NCI-H187 (cell line): ENCODE results near the gene VEGFC.

ENCODE experiments used
- DNase-seq, 2 experiments: peaks; one replicate each; lab custom pipeline; 2025; lab: John Stamatoyannopoulos, UW

Gene VEGFC

GRCh38 chr4:176792326-176793059 lies at the start of gene VEGFC:
VEGFC (minus strand) TSS chr4:176792922; CDS start chr4:176792311, 611 bp downstream.
- DNase-seq, result no peak

GRCh38 chr4:176841711-176842112 lies 49.0 kb upstream of the VEGFC start:
- no peak for DNase-seq

DNA sequence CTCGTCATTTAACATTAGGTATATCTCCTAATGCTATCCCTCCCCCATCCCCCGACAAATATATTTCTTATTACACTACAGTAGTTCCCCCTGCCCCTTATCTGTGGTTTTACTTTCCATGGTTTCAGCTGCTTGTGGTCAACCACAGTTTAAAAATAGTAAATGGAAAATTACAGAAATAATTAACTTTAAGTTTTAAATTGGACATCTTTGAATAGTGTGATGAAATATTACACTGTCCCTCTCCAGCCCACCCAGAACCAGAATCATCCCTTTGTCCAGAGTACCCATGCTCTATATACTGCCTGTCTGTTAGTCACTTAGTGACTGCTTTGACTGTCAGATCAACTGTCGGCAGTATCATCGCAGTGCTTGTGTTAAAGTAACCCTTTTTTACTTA lies 47.4 kb upstream of the VEGFC start:
- DNase-seq, result no peak

DNA sequence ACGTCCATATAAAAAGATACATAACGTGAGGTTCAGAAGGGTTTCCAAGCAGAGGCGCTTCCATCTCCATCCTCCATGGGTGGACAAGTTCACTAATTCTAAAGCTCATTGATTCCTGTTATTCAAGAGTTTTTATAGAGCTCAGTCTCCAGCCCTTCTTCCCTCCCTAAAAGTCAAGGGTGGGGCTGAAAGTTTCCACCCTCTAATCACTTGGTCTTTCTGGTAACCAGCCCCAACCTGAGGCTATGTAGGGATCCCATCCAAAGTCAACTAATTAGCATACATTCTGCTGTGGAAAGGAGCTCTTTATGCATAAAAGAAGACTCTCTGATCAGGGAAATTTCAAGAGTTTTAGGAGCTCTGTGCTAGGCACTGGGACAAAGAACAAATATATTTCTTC lies 46.9 kb upstream of the VEGFC start:
- DNase-seq, result no peak

GRCh38 chr4:176838601-176839433 lies 46.1 kb upstream of the VEGFC start:
- no peak for DNase-seq

DNA sequence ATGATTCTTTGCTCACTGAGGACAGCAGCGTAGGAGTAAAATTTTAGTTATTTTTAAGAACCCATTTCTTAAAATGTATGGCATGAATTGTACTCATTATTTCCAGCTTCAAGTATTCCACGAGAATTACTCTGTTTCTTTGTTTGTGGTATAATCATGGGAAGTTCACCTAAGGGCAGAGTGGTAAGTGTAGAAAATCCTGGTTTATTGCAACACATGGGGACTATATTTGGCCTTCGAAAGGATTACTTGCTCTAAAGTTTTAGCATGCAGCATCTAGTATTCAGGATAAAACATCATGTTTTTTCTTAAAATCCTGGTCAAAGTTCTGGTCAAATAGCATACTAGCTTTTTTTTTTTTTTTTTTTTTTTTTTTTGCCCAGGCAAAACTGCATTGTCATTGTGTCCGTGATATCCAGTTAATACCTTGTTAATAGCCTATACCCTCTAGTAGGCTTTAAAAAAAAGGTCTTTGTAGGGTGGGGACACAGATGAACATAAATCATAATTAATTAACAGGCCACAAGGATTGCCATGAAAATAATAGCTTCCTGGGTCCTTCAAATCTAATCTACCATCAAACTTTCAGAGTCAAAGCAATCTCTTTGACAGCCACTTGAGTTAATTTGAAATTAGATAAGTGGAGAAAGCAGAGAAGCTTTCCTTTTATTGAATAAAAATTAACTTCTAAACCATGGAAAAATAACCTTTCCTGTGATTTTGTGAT lies 44.6 kb upstream of the VEGFC start:
- no peak for DNase-seq

DNA sequence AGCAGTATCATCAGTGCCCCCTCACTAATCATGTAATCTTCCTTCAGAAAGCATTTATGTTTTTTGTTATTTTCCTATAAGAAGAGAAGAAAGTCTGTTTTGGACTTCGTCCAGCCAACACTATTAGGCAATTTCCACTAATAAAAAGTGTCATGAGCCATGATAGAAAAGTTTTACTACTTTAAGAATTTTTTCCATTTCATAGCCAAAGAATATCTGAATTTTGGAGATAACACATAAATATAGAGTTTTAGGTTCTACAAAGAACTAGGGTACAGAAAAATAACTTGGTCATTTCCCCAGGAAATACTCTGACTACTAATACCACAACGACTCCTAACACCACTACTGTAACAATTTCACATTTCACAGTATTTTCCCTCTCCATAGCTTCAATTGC lies 41.8 kb upstream of the VEGFC start:
- DNase-seq, result no peak

- no peak for DNase-seq
Measured at GRCh38 chr4:176833400-176834175, 40.9 kb upstream of the VEGFC start.

GRCh38 chr4:176830971-176831370 lies 38.2 kb upstream of the VEGFC start:
- no peak for DNase-seq

DNA sequence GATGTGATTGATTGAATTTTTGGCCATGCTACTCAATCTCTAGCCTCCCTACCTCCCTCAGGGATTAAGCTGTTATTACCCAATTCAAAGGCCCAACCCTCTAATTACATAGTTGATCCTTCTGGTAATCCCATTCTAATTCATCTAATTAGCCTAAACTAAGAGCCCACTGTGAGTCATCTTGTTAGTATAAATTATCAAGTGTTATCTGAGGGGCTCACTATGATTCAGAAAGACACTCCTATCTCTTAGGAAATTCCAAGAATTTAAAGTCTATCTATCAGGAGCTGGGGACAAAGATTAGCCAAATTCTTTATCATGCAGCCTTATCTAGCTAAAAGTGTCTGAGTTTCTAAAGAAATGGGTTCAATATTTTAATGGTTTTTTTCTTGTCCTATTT lies 32.9 kb upstream of the VEGFC start:
- no peak for DNase-seq

DNA sequence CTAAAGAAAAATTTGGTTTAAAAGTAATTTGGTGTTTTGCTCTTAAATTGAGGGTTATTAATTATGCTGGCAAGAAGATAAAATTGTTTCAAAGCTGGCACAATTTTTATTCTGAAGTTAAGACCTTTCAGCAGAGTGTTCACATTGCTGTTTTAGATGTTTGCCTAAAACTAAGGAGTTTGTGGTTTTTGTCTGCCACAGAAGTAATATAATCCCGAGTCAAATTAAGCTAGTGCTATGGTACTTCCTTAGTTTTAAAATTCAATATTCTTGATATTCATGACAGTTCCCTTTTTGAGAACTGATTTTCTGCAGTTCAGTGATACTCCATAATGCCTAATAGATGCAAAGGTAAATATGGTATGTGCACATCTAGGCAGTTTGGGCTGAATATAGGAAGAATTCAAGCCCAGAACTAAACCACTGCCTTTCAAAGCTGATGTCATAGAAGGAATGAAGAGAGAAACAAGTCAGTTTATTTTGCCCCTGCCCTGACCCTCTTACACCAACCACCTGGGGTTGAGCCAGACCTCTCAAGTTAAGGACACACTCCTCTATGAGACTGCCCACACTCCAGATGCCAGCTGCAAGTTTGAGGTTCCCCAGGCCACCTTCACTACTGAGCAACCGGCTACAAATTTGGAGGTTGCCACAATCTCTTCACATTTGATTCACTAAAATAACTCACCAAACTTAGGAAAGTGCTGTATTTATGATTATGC lies 32.1 kb upstream of the VEGFC start:
- no peak for DNase-seq

- DNase-seq, result no peak
Measured at GRCh38 chr4:176818531-176818930, 25.8 kb upstream of the VEGFC start.

GRCh38 chr4:176817204-176817603 lies 24.5 kb upstream of the VEGFC start:
- DNase-seq, result no peak

GRCh38 chr4:176814770-176815169 lies 22.0 kb upstream of the VEGFC start:
- no peak for DNase-seq

DNA sequence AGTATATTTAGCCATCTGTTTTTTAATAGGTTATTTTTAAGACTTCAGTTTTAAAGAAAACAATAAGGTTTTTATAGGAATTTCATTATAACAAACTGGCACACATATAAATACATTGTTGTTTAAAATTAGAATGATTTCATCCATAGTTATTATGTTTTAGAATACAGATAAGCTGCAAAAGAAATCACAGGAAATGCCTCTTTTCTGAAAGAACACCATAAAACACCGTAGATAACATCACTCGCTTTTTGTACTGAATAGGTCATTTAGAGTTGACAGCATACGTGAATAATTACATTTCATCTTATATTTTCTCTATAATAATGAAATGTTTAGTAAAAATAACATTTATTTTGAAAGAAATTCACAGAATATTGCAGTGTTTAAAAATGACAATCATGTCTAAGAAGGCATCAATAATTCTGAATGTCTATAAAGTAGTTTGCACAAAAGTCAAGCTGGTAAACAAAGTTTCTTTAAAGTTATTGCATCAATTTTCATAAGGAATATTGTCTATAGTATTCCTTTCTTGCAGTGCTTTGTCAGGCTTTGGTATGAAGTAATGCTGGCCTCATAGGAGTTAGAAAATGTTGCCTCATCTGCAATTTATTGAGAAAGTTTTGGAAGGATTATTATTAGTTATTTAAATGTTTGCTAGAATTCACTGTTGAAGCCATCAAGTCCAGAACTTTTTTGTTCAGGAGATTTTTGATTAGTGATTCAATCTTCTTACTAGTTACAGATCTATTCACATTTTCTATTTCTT lies 17.9 kb upstream of the VEGFC start:
- DNase-seq, result no peak

- no peak for DNase-seq
Measured at GRCh38 chr4:176806778-176807375, 14.2 kb upstream of the VEGFC start.

DNA sequence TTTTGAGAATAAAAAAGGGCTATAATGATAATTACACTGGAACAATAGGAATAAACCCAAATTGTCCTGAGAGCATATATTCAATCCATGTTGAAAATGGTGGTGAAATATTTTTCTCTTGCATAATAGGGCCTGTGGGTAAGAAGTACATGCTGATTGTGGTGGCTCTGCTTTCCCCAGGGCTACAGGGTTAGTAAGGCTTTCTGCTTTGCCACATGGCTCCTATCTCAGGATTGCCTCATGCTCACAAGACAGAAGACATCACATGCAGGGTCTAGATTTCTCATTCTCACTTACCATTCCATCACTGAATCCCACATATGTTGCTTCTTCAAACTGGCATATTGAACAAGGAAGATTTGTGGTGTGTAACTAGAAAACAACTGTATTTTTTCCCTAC lies 12.4 kb upstream of the VEGFC start:
- no peak for DNase-seq

DNA sequence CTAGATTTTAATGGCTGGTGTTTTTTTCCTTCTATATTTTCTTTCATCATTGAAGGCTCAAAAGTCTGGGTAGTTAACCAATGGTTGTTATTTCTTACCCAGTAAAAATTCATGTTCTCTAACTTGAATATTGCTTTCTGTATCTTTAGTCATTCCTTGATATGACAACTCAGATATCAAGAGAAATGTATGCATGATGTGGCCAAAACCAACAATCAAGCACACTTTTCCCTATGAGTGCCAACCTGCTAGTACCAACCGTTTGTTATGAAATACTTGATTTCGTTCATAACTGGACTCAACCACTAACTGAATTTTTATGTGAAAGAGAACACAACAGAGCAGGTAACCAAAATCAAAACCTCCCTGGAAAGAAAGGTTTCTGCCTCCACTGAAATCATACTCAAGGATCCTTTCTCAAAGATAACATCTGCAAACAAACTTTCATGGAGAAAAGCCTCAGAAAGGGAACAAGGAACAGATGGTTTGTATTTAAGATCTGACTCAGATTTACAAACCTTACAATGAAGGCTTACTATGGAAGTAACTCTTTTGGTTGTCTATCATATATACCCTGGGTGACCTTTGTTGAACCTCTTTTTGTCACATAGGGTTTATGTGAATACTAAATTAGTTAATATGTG lies 8.3 kb upstream of the VEGFC start:
- no peak for DNase-seq

GRCh38 chr4:176799653-176800052 lies 6.9 kb upstream of the VEGFC start:
- no peak for DNase-seq

DNA sequence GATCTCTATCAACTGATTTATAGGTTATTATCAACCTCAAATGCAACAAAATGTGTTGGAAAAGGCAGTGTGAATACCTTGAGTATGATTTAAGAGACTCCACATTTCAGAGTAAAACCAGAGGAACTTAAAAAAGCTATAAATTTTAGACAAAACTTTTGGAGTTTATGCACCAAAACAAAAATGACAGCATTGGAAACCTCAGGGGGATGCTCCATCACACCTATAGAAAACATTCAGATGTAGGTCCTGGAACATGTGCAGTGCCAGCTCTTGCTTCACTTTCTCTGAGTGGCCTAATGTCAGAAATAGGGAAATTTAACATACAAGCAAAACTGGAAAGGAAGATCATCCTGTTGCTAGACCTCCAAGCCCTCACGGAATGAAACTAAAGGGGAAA lies 5.8 kb upstream of the VEGFC start:
- no peak for DNase-seq
